OCI-LY1 (cell line): ENCODE data around the gene SCLT1.

Experiments used
- H2AFZ ChIP-seq: fragments of 200-600 bp; sonication (generic), shearing (Covaris generic); 2 replicates; pipeline ENCODE4 v1.6.0; 2014; ENCODE audit warnings: antibody characterized with exemption, mild to moderate bottlenecking, low read length
- H3F3A ChIP-seq: fragments of 200-600 bp; sonication (generic), shearing (Covaris generic); 2 replicates; pipeline ENCODE4 v1.6.0; 2014; ENCODE audit warnings: mild to moderate bottlenecking, antibody characterized with exemption, low read length, moderate library complexity; ENCODE audit not compliant: insufficient read depth
- H3K27ac ChIP-seq: fragments of 200-600 bp; sonication (generic); 2 replicates; pipeline ENCODE4 v1.5.1; 2014; ENCODE audit warnings: low read length, mixed run types, mild to moderate bottlenecking, low read depth; ENCODE audit not compliant: poor library complexity, severe bottlenecking
- H3K27me3 ChIP-seq: fragments of 200-600 bp; sonication (generic); 2 replicates; pipeline ENCODE4 v1.6.0; 2014; ENCODE audit warnings: antibody characterized with exemption, mild to moderate bottlenecking, low read length, moderate library complexity; ENCODE audit not compliant: insufficient read depth
- H3K36me3 ChIP-seq: fragments of 200-600 bp; sonication (generic); 2 replicates; pipeline ENCODE4 v1.6.1; 2014; ENCODE audit warnings: mild to moderate bottlenecking, antibody characterized with exemption, low read length, moderate library complexity, mixed read lengths; ENCODE audit not compliant: insufficient read depth
- H3K4me1 ChIP-seq: fragments of 200-600 bp; sonication (generic); 2 replicates; pipeline ENCODE4 v1.5.1; 2014; ENCODE audit warnings: mild to moderate bottlenecking, low read length, moderate library complexity; ENCODE audit not compliant: insufficient read depth, severe bottlenecking
- H3K4me2 ChIP-seq: fragments of 200-600 bp; sonication (generic), shearing (Covaris generic); 2 replicates; pipeline ENCODE4 v1.6.1; 2014; ENCODE audit warnings: low read length
- H3K4me3 ChIP-seq: fragments of 200-600 bp; sonication (generic); 2 replicates; pipeline ENCODE4 v1.5.1; 2014; ENCODE audit warnings: low read length, low read depth, mild to moderate bottlenecking, mixed read lengths; ENCODE audit not compliant: poor library complexity, severe bottlenecking
- H3K79me2 ChIP-seq: fragments of 200-600 bp; shearing (Covaris generic); 2 replicates; pipeline ENCODE4 v1.6.1; 2016; ENCODE audit warnings: mixed run types, low read length, mixed read lengths; ENCODE audit not compliant: insufficient read depth
- H3K9ac ChIP-seq: fragments of 200-600 bp; sonication (generic), shearing (Covaris generic); 2 replicates; pipeline ENCODE4 v1.6.1; 2014; ENCODE audit warnings: mild to moderate bottlenecking, low read length, mixed read lengths
- H3K9me2 ChIP-seq: fragments of 200-600 bp; sonication (generic), shearing (Covaris generic); 2 replicates; pipeline ENCODE4 v1.6.1; 2014; ENCODE audit warnings: low read depth, mild to moderate bottlenecking, low read length, mixed read lengths
- H3K9me3 ChIP-seq: fragments of 200-600 bp; shearing (Covaris generic); 2 replicates; pipeline ENCODE4 v1.6.1; 2014; ENCODE audit warnings: low read length, mixed read lengths
- H4K20me1 ChIP-seq: fragments of 200-600 bp; sonication (generic), shearing (Covaris generic); 2 replicates; pipeline ENCODE4 v1.6.0; 2016; ENCODE audit warnings: mild to moderate bottlenecking, low read length; ENCODE audit not compliant: insufficient read depth
- CTCF ChIP-seq: fragments of 200-600 bp; sonication (generic), shearing (Covaris generic); IDR thresholded peaks from 2 replicates; pipeline ENCODE4 v1.5.1; 2017; ENCODE audit warnings: mild to moderate bottlenecking, antibody characterized with exemption, low read length, moderate library complexity, mixed read lengths
- EZH2 ChIP-seq: fragments of 200-600 bp; sonication (generic), shearing (Covaris generic); IDR thresholded peaks from 2 replicates; pipeline ENCODE4 v1.8.0; 2017; ENCODE audit warnings: borderline replicate concordance, mixed run types, mild to moderate bottlenecking, antibody characterized with exemption, low read length, moderate library complexity, mixed read lengths

The SCLT1 gene

GRCh38 chr4:128876200-128876599, 217.1 kb downstream of the SCLT1 start:
- TF ChIP-seq CTCF, result no peak
- TF ChIP-seq EZH2, result no peak
- Histone ChIP-seq H3K9ac (no peak overlapping the region), H3K9me2 (no peaks in the 10 kb centered on the region), H4K20me1 (no peaks in the 10 kb centered on the region), H3F3A (no peaks in the 10 kb centered on the region), H3K4me1 (no peaks in the 10 kb centered on the region), H3K36me3 (peaks cover 21% of the 10 kb centered on the region), H3K9me3 (no peaks in the 10 kb centered on the region), H3K4me2 (no peak overlapping the region), H3K27me3 (no peaks in the 10 kb centered on the region), H3K27ac (no peak overlapping the region), H2AFZ (no peak overlapping the region), H3K79me2 (no peaks in the 10 kb centered on the region), H3K4me3 (no peak overlapping the region)

GRCh38 chr4:128871948-128872347, 221.4 kb downstream of the SCLT1 start:
- Histone ChIP-seq H3K9ac (no peak overlapping the region), H3K36me3 (peaks cover 64% of the 10 kb centered on the region), H3K79me2 (no peaks in the 10 kb centered on the region), H3K9me3 (no peaks in the 10 kb centered on the region), H2AFZ (no peak overlapping the region), H3F3A (no peaks in the 10 kb centered on the region), H3K27ac (no peak overlapping the region), H3K4me1 (no peaks in the 10 kb centered on the region), H3K27me3 (no peaks in the 10 kb centered on the region), H4K20me1 (no peaks in the 10 kb centered on the region), H3K4me2 (no peak overlapping the region), H3K4me3 (no peak overlapping the region), H3K9me2 (no peaks in the 10 kb centered on the region)
- TF ChIP-seq CTCF, result no peak
- TF ChIP-seq EZH2, result no peak

- no peak overlapping the region for H2AFZ ChIP-seq
- no peak overlapping the region for H3K4me2 ChIP-seq
- H3K9ac ChIP-seq, result no peak overlapping the region
- no peak for TF ChIP-seq EZH2
- no peak for TF ChIP-seq CTCF
- no peaks in the 10 kb centered on the region for H3K27me3 ChIP-seq
- no peak overlapping the region for H3K27ac ChIP-seq
- no peaks in the 10 kb centered on the region for H3F3A ChIP-seq
- H3K79me2 ChIP-seq, result no peaks in the 10 kb centered on the region
- no peaks in the 10 kb centered on the region for H3K9me2 ChIP-seq
- H4K20me1 ChIP-seq, result no peaks in the 10 kb centered on the region
- no peaks in the 10 kb centered on the region for H3K4me1 ChIP-seq
- H3K9me3 ChIP-seq, result no peaks in the 10 kb centered on the region
- no peak overlapping the region for H3K4me3 ChIP-seq
- peaks cover 82% of the 10 kb centered on the region for H3K36me3 ChIP-seq
These were observed 223.4 kb downstream of the SCLT1 start for GRCh38 chr4:128869776-128870509.
